Calu3 (cell line): ENCODE data around the gene GRIK4. TPM values are rescaled to one million over a fixed set of nuclear protein-coding genes. Genes with fewer than 3 reads are reported as not detected.

Source experiments
- BruUV-seq: library from RNA; stranded (reverse); fragments of 400-500 nt; replicated peaks from 2 replicates; lab custom pipeline; 2021; lab: Mats Ljungman, UMichigan
- CTCF ChIA-PET: fragments of 300-600 bp; sonication (Branson Sonifier 250); formaldehyde crosslinking; loops from one replicate; lab custom pipeline; 2022; ENCODE audit warnings: antibody characterized with exemption; lab: Charles Lee
- DNase-seq: peaks from one replicate; pipeline ENCODE4 v3.0.0; 2022
- H3K27ac Mint-ChIP-seq: one replicate; pipeline ENCODE4 v1.8.0; 2022; ENCODE audit warnings: mixed read lengths; ENCODE audit not compliant: unreplicated experiment
- H3K27me3 Mint-ChIP-seq: one replicate; pipeline ENCODE4 v1.8.0; 2022; ENCODE audit warnings: mixed read lengths; ENCODE audit not compliant: unreplicated experiment
- H3K36me3 Mint-ChIP-seq: one replicate; pipeline ENCODE4 v1.8.0; 2022; ENCODE audit warnings: mild to moderate bottlenecking, moderate library complexity, mixed read lengths; ENCODE audit not compliant: insufficient read depth, unreplicated experiment
- H3K4me1 Mint-ChIP-seq: one replicate; pipeline ENCODE4 v1.8.0; 2022; ENCODE audit warnings: mild to moderate bottlenecking, low read depth, mixed read lengths; ENCODE audit not compliant: unreplicated experiment
- H3K4me3 Mint-ChIP-seq: one replicate; pipeline ENCODE4 v1.8.0; 2022; ENCODE audit warnings: mild to moderate bottlenecking, low read depth, moderate library complexity, mixed read lengths; ENCODE audit not compliant: unreplicated experiment
- H3K9me3 Mint-ChIP-seq: one replicate; pipeline ENCODE4 v1.8.0; 2022; ENCODE audit warnings: low read depth, mixed read lengths; ENCODE audit not compliant: unreplicated experiment
- intact Hi-C: fragments of 100-400 bp; cut with micrococcal nuclease; formaldehyde crosslinking; loops from one replicate; pipeline ENCODE4 v1.10.0; 2022; ENCODE audit not compliant: unreplicated experiment
- total RNA-seq: library from RNA; stranded (reverse); gene quantifications from 2 replicates; pipeline ENCODE4 v1.2.3, GENCODE V29; 2022
- TF ChIP-seq, protein P1 (sequence below): fragments of 200-600 bp; IDR thresholded peaks from one replicate; pipeline ENCODE4 v1.8.0; 2022; ENCODE audit warnings: antibody characterized with exemption; ENCODE audit not compliant: unreplicated experiment

The GRIK4 gene
- total RNA-seq, 1 experiment from 2014 or later = not detected

GRCh38 chr11:120632579-120632978 is 121.0 kb downstream of the GRIK4 start:
- TF ChIP-seq, protein P1, sequence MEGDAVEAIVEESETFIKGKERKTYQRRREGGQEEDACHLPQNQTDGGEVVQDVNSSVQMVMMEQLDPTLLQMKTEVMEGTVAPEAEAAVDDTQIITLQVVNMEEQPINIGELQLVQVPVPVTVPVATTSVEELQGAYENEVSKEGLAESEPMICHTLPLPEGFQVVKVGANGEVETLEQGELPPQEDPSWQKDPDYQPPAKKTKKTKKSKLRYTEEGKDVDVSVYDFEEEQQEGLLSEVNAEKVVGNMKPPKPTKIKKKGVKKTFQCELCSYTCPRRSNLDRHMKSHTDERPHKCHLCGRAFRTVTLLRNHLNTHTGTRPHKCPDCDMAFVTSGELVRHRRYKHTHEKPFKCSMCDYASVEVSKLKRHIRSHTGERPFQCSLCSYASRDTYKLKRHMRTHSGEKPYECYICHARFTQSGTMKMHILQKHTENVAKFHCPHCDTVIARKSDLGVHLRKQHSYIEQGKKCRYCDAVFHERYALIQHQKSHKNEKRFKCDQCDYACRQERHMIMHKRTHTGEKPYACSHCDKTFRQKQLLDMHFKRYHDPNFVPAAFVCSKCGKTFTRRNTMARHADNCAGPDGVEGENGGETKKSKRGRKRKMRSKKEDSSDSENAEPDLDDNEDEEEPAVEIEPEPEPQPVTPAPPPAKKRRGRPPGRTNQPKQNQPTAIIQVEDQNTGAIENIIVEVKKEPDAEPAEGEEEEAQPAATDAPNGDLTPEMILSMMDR = no peak
- intact Hi-C loops = no loop called here
- DNase-seq = no peak
- Mint-ChIP-seq H3K4me1 (no peaks in the 10 kb centered on the region), H3K27ac (no peak overlapping the region), H3K9me3 (no peaks in the 10 kb centered on the region), H3K27me3 (peaks cover 89% of the 10 kb centered on the region), H3K4me3 (no peak overlapping the region), H3K36me3 (no peaks in the 10 kb centered on the region)
- CTCF ChIA-PET = interaction anchor here (0.6 kb wide), 2 partner anchors 1338 to 1965 kb away, joined by 4 read pairs; no protein-coding TSS in a partner anchor
- no TSS peak for BruUV-seq

- Mint-ChIP-seq H3K4me1 (no peaks in the 10 kb centered on the region), H3K4me3 (no peak overlapping the region), H3K27me3 (peaks cover 79% of the 10 kb centered on the region), H3K9me3 (no peaks in the 10 kb centered on the region), H3K36me3 (no peaks in the 10 kb centered on the region), H3K27ac (no peak overlapping the region)
- CTCF ChIA-PET = no interaction called here
- TF ChIP-seq, protein P1 = no peak
- no peak for DNase-seq
- no TSS peak for BruUV-seq
- intact Hi-C loops = no loop called here
Measured at GRCh38 chr11:120633616-120634393, 122.3 kb downstream of the GRIK4 start.

GRCh38 chr11:120634706-120635105 is 123.2 kb downstream of the GRIK4 start:
- intact Hi-C loops = no loop called here

DNA sequence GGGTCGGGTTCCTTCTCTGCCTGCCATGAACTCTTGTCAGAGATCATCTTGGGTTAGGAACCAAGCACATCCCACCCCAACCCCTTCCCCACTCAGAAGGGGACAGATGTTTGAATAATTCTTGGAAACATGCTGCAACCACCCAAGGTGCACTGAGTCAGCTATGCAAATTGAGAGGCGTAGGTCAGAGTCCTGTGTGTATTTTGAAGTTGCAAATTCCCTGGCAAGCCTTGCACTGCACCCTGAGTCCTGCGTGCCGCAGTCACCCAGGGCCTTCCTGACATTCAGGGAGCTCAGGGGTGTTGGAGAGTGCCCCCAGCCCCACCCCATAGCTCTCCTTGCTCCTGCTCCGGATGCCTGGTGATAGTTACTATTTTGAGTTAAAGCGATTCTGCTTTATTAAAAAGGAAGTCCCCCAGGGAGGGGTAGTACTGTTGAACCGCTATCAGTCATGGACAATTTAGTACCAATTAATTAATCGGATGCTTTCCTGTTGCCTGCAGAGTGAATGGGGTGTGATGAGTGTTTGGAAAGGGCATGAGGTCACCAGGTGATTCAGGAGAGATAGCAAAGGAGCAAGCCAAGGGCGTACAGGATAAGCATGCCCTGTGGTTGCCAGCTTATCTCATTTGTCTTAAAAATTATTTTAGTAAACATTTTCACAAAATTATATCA is 123.7 kb downstream of the GRIK4 start:
- CTCF ChIA-PET = no interaction called here
- TF ChIP-seq, protein P1 = no peak
- Mint-ChIP-seq H3K9me3 (no peaks in the 10 kb centered on the region), H3K36me3 (no peaks in the 10 kb centered on the region), H3K4me1 (no peaks in the 10 kb centered on the region), H3K27ac (no peak overlapping the region), H3K27me3 (peaks cover 79% of the 10 kb centered on the region), H3K4me3 (no peak overlapping the region)
- no TSS peak for BruUV-seq
- no peak for DNase-seq
- intact Hi-C loops = no loop called here

More at GRCh38 chr11:120634706-120635105, 123.2 kb downstream of the GRIK4 start:
- Mint-ChIP-seq H3K4me3 (no peak overlapping the region), H3K36me3 (no peaks in the 10 kb centered on the region), H3K4me1 (no peaks in the 10 kb centered on the region), H3K27ac (no peak overlapping the region), H3K27me3 (peaks cover 79% of the 10 kb centered on the region), H3K9me3 (no peaks in the 10 kb centered on the region)
- CTCF ChIA-PET = no interaction called here
- no TSS peak for BruUV-seq
- TF ChIP-seq, protein P1 = no peak
- no peak for DNase-seq
